Measurements from ENCODE around the gene ZBTB32.
A peak's percentile ranks its signal among the peaks of the same experiment; 100 is the strongest.
"Not testable (repeated sequence)": the region's sequence is repeated elsewhere in the genome, so short reads cannot be mapped to it uniquely, and the experiment has no call there.

ZBTB32 gene

GRCh38 chr19:35704218-35704617, at the start of gene ZBTB32:
Gene ZBTB32, plus strand, starts transcription at chr19:35704558. Its CDS starts 10,069 bp downstream, at chr19:35714627.
- no peak for DNase-seq (ENCODE audit: low spot score)

- DNase-seq (ENCODE audit: low spot score), result not testable (repeated sequence)
Measured at GRCh38 chr19:35654828-35655227, 49.5 kb upstream of the ZBTB32 start.

- no peak for DNase-seq (ENCODE audit: low spot score)
Measured at GRCh38 chr19:35655600-35655999, 48.8 kb upstream of the ZBTB32 start.

GRCh38 chr19:35656700-35657099, 47.7 kb upstream of the ZBTB32 start:
- no peak for DNase-seq (ENCODE audit: low spot score)

GRCh38 chr19:35657904-35658700, 46.3 kb upstream of the ZBTB32 start:
- no peak for DNase-seq (ENCODE audit: low spot score)

GRCh38 chr19:35661995-35662340, 42.4 kb upstream of the ZBTB32 start:
- no peak for DNase-seq (ENCODE audit: low spot score)

GRCh38 chr19:35663981-35664380, 40.4 kb upstream of the ZBTB32 start:
- no peak for DNase-seq (ENCODE audit: low spot score)

GRCh38 chr19:35665157-35665556, 39.2 kb upstream of the ZBTB32 start:
- DNase-seq (ENCODE audit: low spot score), result no peak

- no peak for DNase-seq (ENCODE audit: low spot score)
Measured at GRCh38 chr19:35665604-35666003, 38.8 kb upstream of the ZBTB32 start.

GRCh38 chr19:35666251-35666913, 38.0 kb upstream of the ZBTB32 start, which contains the start of gene UPK1A:
Gene UPK1A, plus strand, starts transcription at chr19:35666517. Its CDS starts 296 bp downstream, at chr19:35666813.
- DNase-seq (ENCODE audit: low spot score), result no peak

- no peak for DNase-seq (ENCODE audit: low spot score)
Measured at GRCh38 chr19:35669566-35669965, 34.8 kb upstream of the ZBTB32 start.

GRCh38 chr19:35669974-35670373, 34.4 kb upstream of the ZBTB32 start:
- no peak for DNase-seq (ENCODE audit: low spot score)

GRCh38 chr19:35670686-35671085, 33.7 kb upstream of the ZBTB32 start:
- DNase-seq (ENCODE audit: low spot score), result no peak

- DNase-seq (ENCODE audit: low spot score), result no peak
Measured at GRCh38 chr19:35671818-35672217, 32.5 kb upstream of the ZBTB32 start.

- DNase-seq (ENCODE audit: low spot score), result peak; percentile 78
Measured at GRCh38 chr19:35673121-35673804, 31.1 kb upstream of the ZBTB32 start.

GRCh38 chr19:35675589-35676140, 28.7 kb upstream of the ZBTB32 start:
- DNase-seq (ENCODE audit: low spot score), result no peak

- no peak for DNase-seq (ENCODE audit: low spot score)
Measured at GRCh38 chr19:35689836-35690235, 14.5 kb upstream of the ZBTB32 start.

- not testable (repeated sequence) for DNase-seq (ENCODE audit: low spot score)
Measured at GRCh38 chr19:35691106-35691505, 13.3 kb upstream of the ZBTB32 start.

- DNase-seq (ENCODE audit: low spot score), result no peak
Measured at GRCh38 chr19:35692010-35692409, 12.3 kb upstream of the ZBTB32 start.

- no peak for DNase-seq (ENCODE audit: low spot score)
Measured at GRCh38 chr19:35693422-35693821, 10.9 kb upstream of the ZBTB32 start.

- DNase-seq (ENCODE audit: low spot score), result peak; percentile 95
Measured at GRCh38 chr19:35693835-35694599, 10.3 kb upstream of the ZBTB32 start.

GRCh38 chr19:35695895-35696422, 8.4 kb upstream of the ZBTB32 start:
- DNase-seq (ENCODE audit: low spot score), result no peak

Data from activated CD4-positive, alpha-beta T cell treated with anti-CD3 and anti-CD28 coated beads, Interleukin-2, Interleukin-4, amounts not matched to agents 100 ng/mL and 50 ng/mL, durations not matched to agents 16 hours and 8 hours (primary cell).